ENCODE data around the gene IGF1R. TPM values are rescaled to one million over a fixed set of nuclear protein-coding genes. Genes with fewer than 3 reads are reported as not detected.
A peak's percentile ranks its signal among the peaks of the same experiment; 100 is the strongest.

IGF1R gene
- total and polyA plus RNA-seq, 2 of the 13 experiments (the other 11 are each of a cell fraction or from before 2014, with no cell fraction given): 15.9 to 18.4 TPM

DNA sequence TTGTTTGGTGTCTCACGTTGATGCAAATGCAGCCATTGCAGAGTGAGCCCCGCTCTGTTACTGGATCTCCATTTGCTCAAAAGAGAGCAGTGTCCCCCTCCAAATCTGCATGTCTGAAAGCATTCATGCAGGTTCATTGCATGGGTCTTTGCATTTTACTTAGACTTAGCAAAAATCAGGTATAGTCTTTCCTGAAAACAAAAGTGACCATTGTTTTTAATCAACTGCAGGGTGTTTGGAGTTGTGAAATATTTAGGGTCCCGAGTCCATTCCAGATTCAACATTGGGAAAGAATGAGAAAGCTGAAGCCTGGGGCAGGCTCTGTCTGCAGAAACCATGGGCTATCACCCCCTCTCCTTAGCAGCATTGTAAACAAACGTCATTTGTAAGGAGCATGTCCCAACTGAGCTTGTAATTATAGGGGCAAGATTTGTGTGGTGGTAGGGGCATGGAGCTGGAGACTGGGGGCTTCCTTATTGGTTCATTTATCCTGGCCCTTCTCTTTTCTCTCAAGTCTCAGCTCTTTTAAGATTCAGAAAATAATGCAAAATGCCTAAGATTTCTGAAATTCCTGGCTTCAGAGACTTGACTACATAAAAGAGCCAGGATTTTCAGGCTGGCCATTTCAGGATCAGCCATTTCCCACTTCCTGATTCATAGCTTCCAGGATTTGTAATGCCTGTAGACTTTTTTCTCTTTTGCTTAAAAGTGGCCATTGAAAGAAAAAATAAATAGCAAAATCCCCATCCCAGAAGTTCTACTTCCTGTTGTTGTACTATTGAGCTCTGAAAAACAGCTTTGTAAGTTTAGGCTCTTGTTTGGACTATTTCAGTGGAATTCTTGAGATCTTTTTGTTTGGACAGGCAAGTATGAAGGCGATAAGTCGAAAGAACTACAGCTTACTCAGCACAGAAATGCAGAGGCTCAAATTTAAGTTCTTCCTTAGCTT, 23.0 kb downstream of the IGF1R start (continued):
- TF ChIP-seq CEBPB (IDR thresholded peaks at IDR 0.05; ENCODE audit: borderline replicate concordance, low read depth, low read length) (peak; percentile 96), ZNF749 (CRISPR knock-in tag; IDR thresholded peaks at IDR 0.05; ENCODE audit: borderline replicate concordance) (0 out of 2 replicates have a peak, but pooled peaks have one; percentile 54), STAG1 (CRISPR knock-in tag; IDR thresholded peaks at IDR 0.05) (peak; percentile 7; the same call in 1 of the 2 replicates), ZC3H13 (CRISPR knock-in tag; IDR thresholded peaks at IDR 0.05) (no peak), FOXA1 (IDR thresholded peaks at IDR 0.05) (no peak), FOXA1 (CRISPR knock-in tag; IDR thresholded peaks at IDR 0.05) (peak; percentile 77), KLF12 (CRISPR knock-in tag; IDR thresholded peaks at IDR 0.05; ENCODE audit: borderline replicate concordance) (0 out of 2 replicates have a peak, but pooled peaks have one; percentile 14), MED1 (CRISPR knock-in tag; IDR thresholded peaks at IDR 0.05) (peak; percentile 70), ZMYM4 (CRISPR knock-in tag; IDR thresholded peaks at IDR 0.05) (peak; percentile 51; the same call in 1 of the 2 replicates), ZNF44 (CRISPR knock-in tag; IDR thresholded peaks at IDR 0.05) (no peak), SRSF4 (IDR thresholded peaks at IDR 0.05; ENCODE audit: low read depth, low read length, poor library complexity, severe bottlenecking) (no peak), ZBTB7B (CRISPR knock-in tag; IDR thresholded peaks at IDR 0.05) (peak; percentile 67; the same call in 1 of the 2 replicates), HMG20B (CRISPR knock-in tag; conservative IDR thresholded peaks at IDR 0.05) (peak; percentile 66; the same call in 1 of the 2 replicates), TBX2 (CRISPR knock-in tag; IDR thresholded peaks at IDR 0.05; ENCODE audit: borderline replicate concordance) (peak; percentile 74; the same call in 1 of the 2 replicates), ZNF331 (CRISPR knock-in tag; IDR thresholded peaks at IDR 0.05) (peak; percentile 24; the same call in 1 of the 2 replicates), NCOA5 (CRISPR knock-in tag; IDR thresholded peaks at IDR 0.05) (no peak), ZNF772 (CRISPR knock-in tag; IDR thresholded peaks at IDR 0.05) (no peak), ZNF790 (CRISPR knock-in tag; IDR thresholded peaks at IDR 0.05; ENCODE audit: borderline replicate concordance) (no peak), MEIS2 (CRISPR knock-in tag; IDR thresholded peaks at IDR 0.05) (0 out of 2 replicates have a peak, but pooled peaks have one; percentile 32)
- TF ChIP-seq, protein P1, sequence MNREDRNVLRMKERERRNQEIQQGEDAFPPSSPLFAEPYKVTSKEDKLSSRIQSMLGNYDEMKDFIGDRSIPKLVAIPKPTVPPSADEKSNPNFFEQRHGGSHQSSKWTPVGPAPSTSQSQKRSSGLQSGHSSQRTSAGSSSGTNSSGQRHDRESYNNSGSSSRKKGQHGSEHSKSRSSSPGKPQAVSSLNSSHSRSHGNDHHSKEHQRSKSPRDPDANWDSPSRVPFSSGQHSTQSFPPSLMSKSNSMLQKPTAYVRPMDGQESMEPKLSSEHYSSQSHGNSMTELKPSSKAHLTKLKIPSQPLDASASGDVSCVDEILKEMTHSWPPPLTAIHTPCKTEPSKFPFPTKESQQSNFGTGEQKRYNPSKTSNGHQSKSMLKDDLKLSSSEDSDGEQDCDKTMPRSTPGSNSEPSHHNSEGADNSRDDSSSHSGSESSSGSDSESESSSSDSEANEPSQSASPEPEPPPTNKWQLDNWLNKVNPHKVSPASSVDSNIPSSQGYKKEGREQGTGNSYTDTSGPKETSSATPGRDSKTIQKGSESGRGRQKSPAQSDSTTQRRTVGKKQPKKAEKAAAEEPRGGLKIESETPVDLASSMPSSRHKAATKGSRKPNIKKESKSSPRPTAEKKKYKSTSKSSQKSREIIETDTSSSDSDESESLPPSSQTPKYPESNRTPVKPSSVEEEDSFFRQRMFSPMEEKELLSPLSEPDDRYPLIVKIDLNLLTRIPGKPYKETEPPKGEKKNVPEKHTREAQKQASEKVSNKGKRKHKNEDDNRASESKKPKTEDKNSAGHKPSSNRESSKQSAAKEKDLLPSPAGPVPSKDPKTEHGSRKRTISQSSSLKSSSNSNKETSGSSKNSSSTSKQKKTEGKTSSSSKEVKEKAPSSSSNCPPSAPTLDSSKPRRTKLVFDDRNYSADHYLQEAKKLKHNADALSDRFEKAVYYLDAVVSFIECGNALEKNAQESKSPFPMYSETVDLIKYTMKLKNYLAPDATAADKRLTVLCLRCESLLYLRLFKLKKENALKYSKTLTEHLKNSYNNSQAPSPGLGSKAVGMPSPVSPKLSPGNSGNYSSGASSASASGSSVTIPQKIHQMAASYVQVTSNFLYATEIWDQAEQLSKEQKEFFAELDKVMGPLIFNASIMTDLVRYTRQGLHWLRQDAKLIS (CRISPR knock-in tag; IDR thresholded peaks at IDR 0.05): no peak
- TF ChIP-seq, protein P2, sequence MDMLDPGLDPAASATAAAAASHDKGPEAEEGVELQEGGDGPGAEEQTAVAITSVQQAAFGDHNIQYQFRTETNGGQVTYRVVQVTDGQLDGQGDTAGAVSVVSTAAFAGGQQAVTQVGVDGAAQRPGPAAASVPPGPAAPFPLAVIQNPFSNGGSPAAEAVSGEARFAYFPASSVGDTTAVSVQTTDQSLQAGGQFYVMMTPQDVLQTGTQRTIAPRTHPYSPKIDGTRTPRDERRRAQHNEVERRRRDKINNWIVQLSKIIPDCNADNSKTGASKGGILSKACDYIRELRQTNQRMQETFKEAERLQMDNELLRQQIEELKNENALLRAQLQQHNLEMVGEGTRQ (IDR thresholded peaks at IDR 0.05; ENCODE audit: low read depth, low read length): no peak
- TF ChIP-seq, protein P2 (CRISPR knock-in tag; IDR thresholded peaks at IDR 0.05; ENCODE audit: borderline replicate concordance): no peak
